Ishikawa (cell line): ENCODE results near the gene SCEL.

ENCODE experiments used
- EGR1 ChIP-seq: IDR thresholded peaks from 2 replicates; pipeline ENCODE4 v1.6.1; 2012
- EP300 ChIP-seq: IDR thresholded peaks from 2 replicates; pipeline ENCODE4 v1.6.1; 2012; ENCODE audit warnings: borderline replicate concordance
- FOXM1 ChIP-seq: IDR thresholded peaks from 2 replicates; pipeline ENCODE4 v1.6.1; 2012; ENCODE audit warnings: low read depth, borderline replicate concordance
- NFIC ChIP-seq: IDR thresholded peaks from 2 replicates; pipeline ENCODE4 v1.6.1; 2012
- RAD21 ChIP-seq: IDR thresholded peaks from 2 replicates; pipeline ENCODE4 v1.6.1; 2012; ENCODE audit warnings: low read depth
- TAF1 ChIP-seq: IDR thresholded peaks from 2 replicates; pipeline ENCODE4 v1.6.1; 2012; ENCODE audit warnings: low read depth, mild to moderate bottlenecking
- YY1 ChIP-seq: IDR thresholded peaks from 2 replicates; pipeline ENCODE4 v1.6.1; 2012; ENCODE audit warnings: low read depth
- TF ChIP-seq, protein P1 (sequence below): IDR thresholded peaks from 2 replicates; pipeline ENCODE4 v1.6.1; 2012

DNA sequence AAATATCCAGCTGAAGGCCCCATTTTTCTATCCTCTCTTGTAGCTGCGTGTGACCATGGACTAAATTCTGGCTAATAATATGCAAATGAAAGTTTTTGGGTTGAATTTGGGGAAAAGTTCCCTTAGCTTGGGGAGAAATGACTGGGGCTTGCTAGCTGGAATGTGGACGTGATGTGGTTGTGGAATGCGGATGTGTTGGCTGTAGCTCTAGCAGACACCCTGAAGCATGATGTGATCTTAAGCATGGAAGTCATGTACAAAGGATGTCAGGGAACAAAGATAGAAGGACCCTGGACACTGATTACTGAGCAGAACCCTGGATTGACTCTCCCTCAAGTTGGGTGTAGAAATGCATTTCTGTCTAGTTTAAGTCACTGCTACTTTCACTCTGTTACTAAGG, 25.4 kb upstream of the SCEL start:
- TF ChIP-seq EP300 (no peak), FOXM1 (no peak), EGR1 (no peak), NFIC (no peak), TAF1 (no peak), YY1 (no peak), RAD21 (no peak)
- TF ChIP-seq, protein P1, sequence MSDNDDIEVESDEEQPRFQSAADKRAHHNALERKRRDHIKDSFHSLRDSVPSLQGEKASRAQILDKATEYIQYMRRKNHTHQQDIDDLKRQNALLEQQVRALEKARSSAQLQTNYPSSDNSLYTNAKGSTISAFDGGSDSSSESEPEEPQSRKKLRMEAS, result no peak
